Chondrocyte (in vitro differentiated cells): ENCODE results near the gene C1orf52. TPM values are rescaled to one million over a fixed set of nuclear protein-coding genes. Genes with fewer than 3 reads are reported as not detected.

Experiments
- DNase-seq: peaks from one replicate; pipeline ENCODE4 v3.0.0; 2021; ENCODE audit warnings: mixed read lengths, low spot score
- H3K27ac Mint-ChIP-seq: one replicate; pipeline ENCODE4 v1.8.0; 2021; ENCODE audit warnings: mild to moderate bottlenecking, moderate library complexity, mixed read lengths; ENCODE audit not compliant: unreplicated experiment
- H3K27me3 Mint-ChIP-seq: 2 replicates; pipeline ENCODE4 v1.8.0; 2021; ENCODE audit warnings: low read depth, mixed read lengths
- H3K36me3 Mint-ChIP-seq: 2 replicates; pipeline ENCODE4 v1.8.0; 2021; ENCODE audit warnings: low read depth, mixed read lengths
- H3K4me1 Mint-ChIP-seq: 2 replicates; pipeline ENCODE4 v1.8.0; 2021; ENCODE audit warnings: low read depth, mild to moderate bottlenecking, mixed read lengths
- H3K4me3 Mint-ChIP-seq: one replicate; pipeline ENCODE4 v1.8.0; 2021; ENCODE audit warnings: mild to moderate bottlenecking, moderate library complexity, mixed read lengths; ENCODE audit not compliant: unreplicated experiment
- H3K9me3 Mint-ChIP-seq: 2 replicates; pipeline ENCODE4 v1.8.0; 2021; ENCODE audit warnings: low read depth, mixed read lengths
- CTCF ChIP-seq: fragments of 200-600 bp; sonication (generic); IDR thresholded peaks from 2 replicates; pipeline ENCODE4 v1.5.0; 2021; ENCODE audit warnings: antibody characterized with exemption, mild to moderate bottlenecking, moderate library complexity
- total RNA-seq: library from RNA; stranded (reverse); gene quantifications from 3 replicates; pipeline ENCODE4 v1.2.1, GENCODE V29; 2021

C1orf52 gene
- total RNA-seq, 1 donor from 2014 or later, result 31.3 TPM

- H3K4me1 Mint-ChIP-seq, result peaks cover 53% of the 10 kb centered on the region
- no peak overlapping the region for H3K4me3 Mint-ChIP-seq
- no peaks in the 10 kb centered on the region for H3K9me3 Mint-ChIP-seq
- TF ChIP-seq CTCF, result no peak
- no peak overlapping the region for H3K27ac Mint-ChIP-seq
- DNase-seq, result no peak
- no peaks in the 10 kb centered on the region for H3K36me3 Mint-ChIP-seq
- H3K27me3 Mint-ChIP-seq, result no peaks in the 10 kb centered on the region
Measured at GRCh38 chr1:85295654-85296053, 36.2 kb upstream of the C1orf52 start.

- H3K4me1 Mint-ChIP-seq, result peaks cover 59% of the 10 kb centered on the region
- no peak overlapping the region for H3K4me3 Mint-ChIP-seq
- H3K36me3 Mint-ChIP-seq, result no peaks in the 10 kb centered on the region
- no peak for DNase-seq
- H3K27me3 Mint-ChIP-seq, result no peaks in the 10 kb centered on the region
- no peaks in the 10 kb centered on the region for H3K9me3 Mint-ChIP-seq
- H3K27ac Mint-ChIP-seq, result no peak overlapping the region
- no peak for TF ChIP-seq CTCF
Measured at GRCh38 chr1:85295006-85295431, 35.6 kb upstream of the C1orf52 start.

- Mint-ChIP-seq H3K4me3 (no peak overlapping the region), H3K27ac (no peak overlapping the region), H3K36me3 (no peaks in the 10 kb centered on the region), H3K27me3 (no peaks in the 10 kb centered on the region), H3K9me3 (no peaks in the 10 kb centered on the region), H3K4me1 (peaks cover 43% of the 10 kb centered on the region)
- no peak for DNase-seq
- no peak for TF ChIP-seq CTCF
Measured at GRCh38 chr1:85290826-85291225, 31.4 kb upstream of the C1orf52 start.

GRCh38 chr1:85289848-85290335 lies 30.4 kb upstream of the C1orf52 start:
- Mint-ChIP-seq H3K4me3 (no peak overlapping the region), H3K4me1 (peaks cover 33% of the 10 kb centered on the region), H3K36me3 (no peaks in the 10 kb centered on the region), H3K9me3 (no peaks in the 10 kb centered on the region), H3K27me3 (no peaks in the 10 kb centered on the region), H3K27ac (no peak overlapping the region)
- DNase-seq, result no peak
- no peak for TF ChIP-seq CTCF

GRCh38 chr1:85289207-85289847 lies 29.9 kb upstream of the C1orf52 start:
- no peak for DNase-seq
- Mint-ChIP-seq H3K36me3 (no peaks in the 10 kb centered on the region), H3K27ac (no peak overlapping the region), H3K4me3 (no peak overlapping the region), H3K4me1 (peaks cover 28% of the 10 kb centered on the region), H3K9me3 (no peaks in the 10 kb centered on the region), H3K27me3 (no peaks in the 10 kb centered on the region)
- TF ChIP-seq CTCF, result no peak
